Measurements from ENCODE around the gene KPTN.

DNA sequence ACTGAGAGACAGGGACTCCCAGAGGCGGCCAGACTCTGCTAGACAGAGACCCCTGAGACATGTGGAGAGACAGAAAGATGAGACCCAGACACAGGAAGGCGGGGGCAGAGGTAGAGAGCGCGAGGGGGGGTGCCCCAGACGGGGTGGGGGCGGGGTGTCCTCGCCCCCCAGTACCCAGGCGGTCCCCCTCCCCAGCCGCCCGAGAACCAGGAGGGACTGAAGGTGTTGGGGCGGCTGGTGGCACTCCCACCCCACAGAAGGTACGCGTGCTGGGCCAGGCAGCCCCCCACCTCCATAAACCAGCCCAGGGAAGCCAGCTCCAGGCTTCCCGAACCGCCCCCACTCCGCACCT lies 12.7 kb downstream of the KPTN start:
- TF ChIP-seq EP300 (IDR thresholded peaks at IDR 0.05), result no peak
- TF ChIP-seq, protein P1, sequence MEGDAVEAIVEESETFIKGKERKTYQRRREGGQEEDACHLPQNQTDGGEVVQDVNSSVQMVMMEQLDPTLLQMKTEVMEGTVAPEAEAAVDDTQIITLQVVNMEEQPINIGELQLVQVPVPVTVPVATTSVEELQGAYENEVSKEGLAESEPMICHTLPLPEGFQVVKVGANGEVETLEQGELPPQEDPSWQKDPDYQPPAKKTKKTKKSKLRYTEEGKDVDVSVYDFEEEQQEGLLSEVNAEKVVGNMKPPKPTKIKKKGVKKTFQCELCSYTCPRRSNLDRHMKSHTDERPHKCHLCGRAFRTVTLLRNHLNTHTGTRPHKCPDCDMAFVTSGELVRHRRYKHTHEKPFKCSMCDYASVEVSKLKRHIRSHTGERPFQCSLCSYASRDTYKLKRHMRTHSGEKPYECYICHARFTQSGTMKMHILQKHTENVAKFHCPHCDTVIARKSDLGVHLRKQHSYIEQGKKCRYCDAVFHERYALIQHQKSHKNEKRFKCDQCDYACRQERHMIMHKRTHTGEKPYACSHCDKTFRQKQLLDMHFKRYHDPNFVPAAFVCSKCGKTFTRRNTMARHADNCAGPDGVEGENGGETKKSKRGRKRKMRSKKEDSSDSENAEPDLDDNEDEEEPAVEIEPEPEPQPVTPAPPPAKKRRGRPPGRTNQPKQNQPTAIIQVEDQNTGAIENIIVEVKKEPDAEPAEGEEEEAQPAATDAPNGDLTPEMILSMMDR (IDR thresholded peaks at IDR 0.05), result no peak
- no peak for TF ChIP-seq POLR2A (IDR thresholded peaks at IDR 0.05)
- TF ChIP-seq POLR2AphosphoS5 (IDR thresholded peaks at IDR 0.05), result no peak
